Transverse colon (tissue), 4 donors: ENCODE data around the gene CCNG2.

Source experiments
- CTCF ChIP-seq, 5 experiments: fragments of 200-600 bp in 3 of 5; fragments of 450-650 bp in 2 of 5; sonication (generic) in 3 of 5; IDR thresholded peaks; 1 replicate in 2 of 5; 2 replicates in 3 of 5; pipeline ENCODE4 v1.5.1; 2016 to 2017; ENCODE audit warnings: antibody characterized with exemption in 5 of 5, inconsistent platforms in 3 of 5, mild to moderate bottlenecking in 2 of 5, moderate library complexity in 1 of 5
- POLR2A ChIP-seq: fragments of 450-650 bp; IDR thresholded peaks from one replicate; pipeline ENCODE4 v1.6.1; 2016; ENCODE audit warnings: antibody characterized with exemption, mild to moderate bottlenecking, moderate library complexity
- POLR2AphosphoS5 ChIP-seq, 3 donors: sonication (generic); formaldehyde crosslinking; IDR thresholded peaks; one replicate each; pipeline ENCODE4 v1.6.1; 2016; ENCODE audit warnings: antibody characterized with exemption in 3 of 3

- TF ChIP-seq CTCF (IDR thresholded peaks at IDR 0.05), result no peak
- peak; percentile 21 for TF ChIP-seq POLR2A
- TF ChIP-seq POLR2AphosphoS5 (IDR thresholded peaks at IDR 0.05), result peak in 1 of 3 donors; percentile 21
Measured at GRCh38 chr4:77193511-77194102, 36.6 kb downstream of the CCNG2 start.
